GM12878 (cell line): Measurements from ENCODE around the gene MAPKAP1. TPM values are rescaled to one million over a fixed set of nuclear protein-coding genes. Genes with fewer than 3 reads are reported as not detected.

ENCODE experiments used
- ATAC-seq: fragments of 200-7000 bp; cut with Tn5 transposase; 3 replicates; pipeline ENCODE4 v1.9.1; 2020; ENCODE audit warnings: mild to moderate bottlenecking, moderate library complexity
- BruUV-seq: library from RNA; stranded (reverse); fragments of 400-500 nt; replicated peaks from 2 replicates; lab custom pipeline; 2021; lab: Mats Ljungman, UMichigan
- CTCF ChIA-PET: fragments of 300-600 bp; sonication (Branson Sonifier 250); formaldehyde crosslinking; extraction: SDS; loops from one replicate; lab custom pipeline; 2021; ENCODE audit warnings: inconsistent platforms; lab: Yijun Ruan, JAX
- POLR2A ChIA-PET: fragments of 350-600 bp; formaldehyde crosslinking; extraction: SDS; loops from one replicate; lab custom pipeline; 2021; ENCODE audit warnings: inconsistent platforms; lab: Charles Lee
- RAD21 ChIA-PET: fragments of 300-600 bp; sonication (Branson Sonifier 250); formaldehyde crosslinking; loops from one replicate; lab custom pipeline; 2023; ENCODE audit warnings: antibody characterized with exemption; ENCODE audit not compliant: unreplicated experiment; lab: Charles Lee
- SMC1A ChIA-PET: fragments of 300-600 bp; sonication (Branson Sonifier 250); formaldehyde crosslinking; loops from one replicate; lab custom pipeline; 2023; ENCODE audit not compliant: unreplicated experiment, uncharacterized antibody; lab: Charles Lee
- DNase-seq: peaks from one replicate; pipeline ENCODE4 v3.0.0-alpha.2; 2011; ENCODE audit warnings: low read depth, low spot score
- FAIRE-seq: peaks from 3 replicates; lab custom pipeline; 2011; peaks lifted over from hg19 to GRCh38; lab: Jason Lieb, UNC
- H2AFZ ChIP-seq: 2 replicates; pipeline ENCODE4 v1.6.0; 2011; ENCODE audit warnings: low read depth, low read length, control low read depth; ENCODE audit not compliant: control insufficient read depth
- H3K27ac ChIP-seq: 2 replicates; pipeline ENCODE4 v1.5.1; 2011; ENCODE audit warnings: control low read depth; ENCODE audit not compliant: control insufficient read depth, insufficient read depth
- H3K27me3 ChIP-seq, 2 experiments: replicated peaks in 1 of 2; 2 replicates each; pipeline versions ENCODE4 v1.6.0 to v1.6.1; 2011; ENCODE audit warnings: low read length in 1 of 2; ENCODE audit not compliant: control insufficient read depth in 2 of 2, insufficient read depth in 2 of 2
- H3K36me3 ChIP-seq, 2 experiments: 2 replicates each; pipeline ENCODE4 v1.5.1; 2011; ENCODE audit warnings: low read length in 1 of 2; ENCODE audit not compliant: control insufficient read depth in 2 of 2, insufficient read depth in 2 of 2
- H3K4me1 ChIP-seq: 2 replicates; pipeline ENCODE4 v1.6.1; 2011; ENCODE audit warnings: mild to moderate bottlenecking, low read length, moderate library complexity, mixed read lengths; ENCODE audit not compliant: control insufficient read depth, insufficient read depth
- H3K4me2 ChIP-seq: 2 replicates; pipeline ENCODE4 v1.6.0; 2011; ENCODE audit warnings: control low read depth; ENCODE audit not compliant: control insufficient read depth, insufficient read depth
- H3K4me3 ChIP-seq: fragments of 200-600 bp; sonication (generic); 2 replicates; pipeline ENCODE4 v1.5.1; 2016
- H3K79me2 ChIP-seq: 2 replicates; pipeline ENCODE4 v1.6.0; 2011; ENCODE audit warnings: low read length; ENCODE audit not compliant: control insufficient read depth, insufficient read depth
- H3K9ac ChIP-seq: 2 replicates; pipeline ENCODE4 v1.8.0; 2011; ENCODE audit warnings: low read length, control low read depth, mixed read lengths; ENCODE audit not compliant: control insufficient read depth, insufficient read depth
- H3K9me3 ChIP-seq: replicated peaks from 3 replicates; pipeline ENCODE4 v1.5.1; 2011; ENCODE audit warnings: mild to moderate bottlenecking, low read length; ENCODE audit not compliant: control insufficient read depth, insufficient read depth
- H4K20me1 ChIP-seq: 2 replicates; pipeline ENCODE4 v1.6.0; 2011; ENCODE audit not compliant: control insufficient read depth, insufficient read depth
- BMI1 ChIP-seq: fragments of 450-650 bp; IDR thresholded peaks from 2 replicates; pipeline ENCODE4 v1.6.1; 2016; ENCODE audit warnings: mild to moderate bottlenecking, moderate library complexity, borderline replicate concordance
- CBFB ChIP-seq: IDR thresholded peaks from 2 replicates; pipeline ENCODE4 v1.6.1; 2016; ENCODE audit warnings: antibody characterized with exemption, low read depth
- CHD1 ChIP-seq: IDR thresholded peaks from 2 replicates; pipeline ENCODE4 v1.6.1; 2012; ENCODE audit warnings: low read depth, low read length, improper control_type of control experiment
- IKZF2 ChIP-seq, 2 experiments: fragments of 450-650 bp; IDR thresholded peaks; 2 replicates each; pipeline ENCODE4 v1.6.1; 2017; ENCODE audit warnings: mild to moderate bottlenecking in 2 of 2, moderate library complexity in 2 of 2
- LARP7 ChIP-seq: fragments of 450-650 bp; IDR thresholded peaks from 2 replicates; pipeline ENCODE4 v1.6.1; 2017; ENCODE audit warnings: mild to moderate bottlenecking
- MLLT1 ChIP-seq: fragments of 450-650 bp; IDR thresholded peaks from 2 replicates; pipeline ENCODE4 v1.6.1; 2016; ENCODE audit warnings: mild to moderate bottlenecking
- NFYB ChIP-seq: IDR thresholded peaks from 2 replicates; pipeline ENCODE4 v1.6.1; 2011; ENCODE audit warnings: low read depth, mild to moderate bottlenecking, low read length, improper control_type of control experiment, moderate library complexity; ENCODE audit not compliant: insufficient read depth
- STAT3 ChIP-seq: IDR thresholded peaks from 2 replicates; pipeline ENCODE4 v1.6.1; 2011; ENCODE audit warnings: low read depth, low read length, improper control_type of control experiment
- WRNIP1 ChIP-seq: IDR thresholded peaks from 2 replicates; pipeline ENCODE4 v1.6.1; 2011; ENCODE audit warnings: low read depth, low read length, improper control_type of control experiment, borderline replicate concordance
- ZNF24 ChIP-seq: fragments of 450-650 bp; IDR thresholded peaks from 2 replicates; pipeline ENCODE4 v1.6.1; 2017; ENCODE audit warnings: antibody characterized with exemption, mild to moderate bottlenecking
- ZNF687 ChIP-seq: fragments of 450-650 bp; IDR thresholded peaks from 2 replicates; pipeline ENCODE4 v1.6.1; 2017; ENCODE audit warnings: mild to moderate bottlenecking, moderate library complexity
- WGBS: methylation state at CpG from one replicate; pipeline ENCODE4 v1.1.6; 2016; ENCODE audit warnings: low lambda C conversion rate; ENCODE audit not compliant: insufficient replicate concordance, insufficient coverage; ENCODE audit errors: missing lambda C conversion rate; 5-methylcytosine and 5-hydroxymethylcytosine counted together
- in situ Hi-C: fragments of 300-500 bp; cut with MboI; formaldehyde crosslinking; loops from 9 replicates; pipeline ENCODE4 v1.14.3; 2018; ENCODE audit warnings: mixed read lengths
- intact Hi-C: fragments of 100-400 bp; cut with micrococcal nuclease; formaldehyde crosslinking; loops from one replicate; pipeline ENCODE4 v1.14.2; 2022; ENCODE audit not compliant: unreplicated experiment
- polyA plus RNA-seq, 11 experiments: library from polyadenylated mRNA; depleted of rRNA in 4 of 11; unstranded in 6 of 11; stranded (reverse) in 5 of 11; fragments of >200 nt; fragmentation: Nextera tagmentation in 4 of 11; fragmentation: Illumina TruSeq in 1 of 11; extraction: Ambion mirVana in 4 of 11; extraction: Trizol in 1 of 11; gene quantifications; 1 replicate in 1 of 11; 2 replicates in 10 of 11; pipeline versions ENCODE4 v1.2.1 to v1.2.3, GENCODE V29; 2011 to 2016; ENCODE audit warnings: inconsistent platforms in 2 of 11, missing spikeins in 2 of 11, low read depth in 1 of 11
- total RNA-seq, 4 experiments: library from RNA; depleted of rRNA in 3 of 4; stranded (reverse); fragments of >200 nt in 3 of 4; fragmentation: Illumina TruSeq in 1 of 4; extraction: Trizol in 1 of 4; gene quantifications; 2 replicates each; pipeline versions ENCODE4 v1.2.1 to v1.2.3, GENCODE V29; 2013 to 2021
- TF ChIP-seq, protein P1 (sequence below): fragments of 450-650 bp; IDR thresholded peaks from 2 replicates; pipeline ENCODE4 v1.6.1; 2018; ENCODE audit warnings: borderline replicate concordance, mild to moderate bottlenecking; ENCODE audit not compliant: partially characterized antibody
- TF ChIP-seq, protein P2 (sequence below): IDR thresholded peaks from 2 replicates; pipeline ENCODE4 v1.6.1; 2012; ENCODE audit warnings: low read depth, low read length, improper control_type of control experiment
- TF ChIP-seq, protein P3 (sequence below): fragments of 150-350 bp; IDR thresholded peaks from 2 replicates; pipeline ENCODE4 v1.6.1; 2014; ENCODE audit warnings: mild to moderate bottlenecking, low read depth, low read length

Gene MAPKAP1
- total and polyA plus RNA-seq, 10 of the 15 experiments (the other 5 are each of a cell fraction or from before 2014, with no cell fraction given): 5.1 to 188 (median 105) TPM

GRCh38 chr9:125462861-125463291 lies 244.1 kb downstream of the MAPKAP1 start:
- H3K4me3 ChIP-seq: no peak overlapping the region
- no peaks in the 10 kb centered on the region for H4K20me1 ChIP-seq
- no peaks in the 10 kb centered on the region for H3K4me1 ChIP-seq
- H3K27ac ChIP-seq: no peak overlapping the region
- ChIA-PET RAD21 (no interaction called here), POLR2A (no interaction called here), SMC1A (interaction anchor here (0.9 to 1.1 kb wide), 2 partner anchors 9 to 50 kb away, joined by 3 to 4 read pairs; no protein-coding TSS in a partner anchor), CTCF (interaction anchor here (0.7 to 1.5 kb wide), 2 partner anchors 9 to 96 kb away, joined by 3 read pairs; no protein-coding TSS in a partner anchor)
- no peak overlapping the region for H3K9ac ChIP-seq
- ATAC-seq: no peak
- WGBS: 97% methylated on average over 10 of the region's 10 CpGs
- peaks cover 12 to 14% of the 10 kb centered on the region in 2 experiments for H3K36me3 ChIP-seq
- no peak overlapping the region for H3K4me2 ChIP-seq
- no peak overlapping the region for H2AFZ ChIP-seq
- no peak for FAIRE-seq
- intact Hi-C loops (no loop called here), in situ Hi-C loops (no loop called here)
- peaks cover under 1% of the 10 kb centered on the region; the same call in 2 of the 3 replicates for H3K9me3 ChIP-seq
- BruUV-seq: no TSS peak
- no peaks in the 10 kb centered on the region for H3K79me2 ChIP-seq
- DNase-seq: no peak
- TF ChIP-seq, protein P1, sequence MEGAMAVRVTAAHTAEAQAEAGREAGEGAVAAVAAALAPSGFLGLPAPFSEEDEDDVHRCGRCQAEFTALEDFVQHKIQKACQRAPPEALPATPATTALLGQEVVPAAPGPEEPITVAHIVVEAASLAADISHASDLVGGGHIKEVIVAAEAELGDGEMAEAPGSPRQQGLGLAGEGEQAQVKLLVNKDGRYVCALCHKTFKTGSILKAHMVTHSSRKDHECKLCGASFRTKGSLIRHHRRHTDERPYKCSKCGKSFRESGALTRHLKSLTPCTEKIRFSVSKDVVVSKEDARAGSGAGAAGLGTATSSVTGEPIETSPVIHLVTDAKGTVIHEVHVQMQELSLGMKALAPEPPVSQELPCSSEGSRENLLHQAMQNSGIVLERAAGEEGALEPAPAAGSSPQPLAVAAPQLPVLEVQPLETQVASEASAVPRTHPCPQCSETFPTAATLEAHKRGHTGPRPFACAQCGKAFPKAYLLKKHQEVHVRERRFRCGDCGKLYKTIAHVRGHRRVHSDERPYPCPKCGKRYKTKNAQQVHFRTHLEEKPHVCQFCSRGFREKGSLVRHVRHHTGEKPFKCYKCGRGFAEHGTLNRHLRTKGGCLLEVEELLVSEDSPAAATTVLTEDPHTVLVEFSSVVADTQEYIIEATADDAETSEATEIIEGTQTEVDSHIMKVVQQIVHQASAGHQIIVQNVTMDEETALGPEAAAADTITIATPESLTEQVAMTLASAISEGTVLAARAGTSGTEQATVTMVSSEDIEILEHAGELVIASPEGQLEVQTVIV: no peak
- TF ChIP-seq ZNF24 (no peak), BMI1 (no peak), STAT3 (no peak), IKZF2 (IDR thresholded peaks at IDR 0.05) (no peak), LARP7 (no peak), WRNIP1 (no peak), ZNF687 (no peak), CBFB (no peak), CHD1 (no peak), MLLT1 (no peak), NFYB (no peak)
- TF ChIP-seq, protein P2, sequence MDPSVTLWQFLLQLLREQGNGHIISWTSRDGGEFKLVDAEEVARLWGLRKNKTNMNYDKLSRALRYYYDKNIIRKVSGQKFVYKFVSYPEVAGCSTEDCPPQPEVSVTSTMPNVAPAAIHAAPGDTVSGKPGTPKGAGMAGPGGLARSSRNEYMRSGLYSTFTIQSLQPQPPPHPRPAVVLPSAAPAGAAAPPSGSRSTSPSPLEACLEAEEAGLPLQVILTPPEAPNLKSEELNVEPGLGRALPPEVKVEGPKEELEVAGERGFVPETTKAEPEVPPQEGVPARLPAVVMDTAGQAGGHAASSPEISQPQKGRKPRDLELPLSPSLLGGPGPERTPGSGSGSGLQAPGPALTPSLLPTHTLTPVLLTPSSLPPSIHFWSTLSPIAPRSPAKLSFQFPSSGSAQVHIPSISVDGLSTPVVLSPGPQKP: no peak
- TF ChIP-seq, protein P3, sequence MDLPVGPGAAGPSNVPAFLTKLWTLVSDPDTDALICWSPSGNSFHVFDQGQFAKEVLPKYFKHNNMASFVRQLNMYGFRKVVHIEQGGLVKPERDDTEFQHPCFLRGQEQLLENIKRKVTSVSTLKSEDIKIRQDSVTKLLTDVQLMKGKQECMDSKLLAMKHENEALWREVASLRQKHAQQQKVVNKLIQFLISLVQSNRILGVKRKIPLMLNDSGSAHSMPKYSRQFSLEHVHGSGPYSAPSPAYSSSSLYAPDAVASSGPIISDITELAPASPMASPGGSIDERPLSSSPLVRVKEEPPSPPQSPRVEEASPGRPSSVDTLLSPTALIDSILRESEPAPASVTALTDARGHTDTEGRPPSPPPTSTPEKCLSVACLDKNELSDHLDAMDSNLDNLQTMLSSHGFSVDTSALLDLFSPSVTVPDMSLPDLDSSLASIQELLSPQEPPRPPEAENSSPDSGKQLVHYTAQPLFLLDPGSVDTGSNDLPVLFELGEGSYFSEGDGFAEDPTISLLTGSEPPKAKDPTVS: no peak
- no peaks in the 10 kb centered on the region for H3K27me3 ChIP-seq
